H9 (cell line): Measurements from ENCODE around the gene GRB2. TPM values are rescaled to one million over a fixed set of nuclear protein-coding genes. Genes with fewer than 3 reads are reported as not detected.

ENCODE experiments used
- DNase-seq: peaks from one replicate; pipeline ENCODE4 v3.0.0-alpha.2; 2017
- H2AFZ ChIP-seq: one replicate; pipeline ENCODE4 v1.6.1; 2013; ENCODE audit warnings: mild to moderate bottlenecking, low read length, control low read depth, moderate library complexity
- H2AK5ac ChIP-seq: 2 replicates; pipeline ENCODE4 v1.6.1; 2013; ENCODE audit warnings: low read length, control low read depth, mixed read lengths; ENCODE audit not compliant: insufficient read length
- H2BK120ac ChIP-seq: one replicate; pipeline ENCODE4 v1.6.1; 2013; ENCODE audit warnings: low read depth, mild to moderate bottlenecking, low read length, control low read depth, inconsistent platforms; ENCODE audit not compliant: poor library complexity, severe bottlenecking
- H2BK12ac ChIP-seq: 2 replicates; pipeline ENCODE4 v1.6.1; 2013; ENCODE audit warnings: low read length, control low read depth, mixed read lengths, low read depth; ENCODE audit not compliant: insufficient read length
- H2BK15ac ChIP-seq: 2 replicates; pipeline ENCODE4 v1.6.1; 2013; ENCODE audit warnings: low read depth, low read length, control low read depth
- H2BK20ac ChIP-seq: one replicate; pipeline ENCODE4 v1.6.1; 2013; ENCODE audit warnings: low read depth, mild to moderate bottlenecking, low read length, control low read depth, inconsistent platforms; ENCODE audit not compliant: poor library complexity, severe bottlenecking
- H2BK5ac ChIP-seq: 2 replicates; pipeline ENCODE4 v1.6.1; 2013; ENCODE audit warnings: low read length, control low read depth, mixed read lengths; ENCODE audit not compliant: insufficient read length
- H3K14ac ChIP-seq: 2 replicates; pipeline ENCODE4 v1.6.1; 2013; ENCODE audit warnings: low read length, control low read depth; ENCODE audit not compliant: insufficient read depth
- H3K18ac ChIP-seq: 2 replicates; pipeline ENCODE4 v1.6.1; 2013; ENCODE audit warnings: low read depth, mild to moderate bottlenecking, mixed read lengths, low read length, control low read depth; ENCODE audit not compliant: insufficient read length
- H3K23ac ChIP-seq: 2 replicates; pipeline ENCODE4 v1.6.1; 2013; ENCODE audit warnings: low read length, control low read depth, mixed read lengths, low read depth; ENCODE audit not compliant: insufficient read length
- H3K23me2 ChIP-seq: 2 replicates; pipeline ENCODE4 v1.6.1; 2013; ENCODE audit warnings: low read depth, mild to moderate bottlenecking, mixed read lengths, low read length, control low read depth; ENCODE audit not compliant: insufficient read length, poor library complexity, severe bottlenecking
- H3K27ac ChIP-seq: 2 replicates; pipeline ENCODE4 v1.5.1; 2013; ENCODE audit warnings: low read length, control low read depth, mixed read lengths, low read depth; ENCODE audit not compliant: insufficient read length
- H3K27me3 ChIP-seq: 2 replicates; pipeline ENCODE4 v1.6.1; 2013; ENCODE audit warnings: low read length, control low read depth, inconsistent platforms; ENCODE audit not compliant: insufficient read depth
- H3K4ac ChIP-seq: 2 replicates; pipeline ENCODE4 v1.6.1; 2013; ENCODE audit warnings: low read depth, mild to moderate bottlenecking, control low read depth, inconsistent platforms, low read length, moderate library complexity
- H3K4me1 ChIP-seq: 2 replicates; pipeline ENCODE4 v1.6.1; 2013; ENCODE audit warnings: low read length, control low read depth, inconsistent platforms; ENCODE audit not compliant: insufficient read depth
- H3K4me2 ChIP-seq: 2 replicates; pipeline ENCODE4 v1.6.1; 2013; ENCODE audit warnings: low read length, control low read depth, mixed read lengths; ENCODE audit not compliant: insufficient read length, insufficient read depth
- H3K56ac ChIP-seq: 2 replicates; pipeline ENCODE4 v1.6.1; 2013; ENCODE audit warnings: low read depth, mild to moderate bottlenecking, mixed read lengths, low read length, control low read depth; ENCODE audit not compliant: insufficient read length
- H3K79me1 ChIP-seq: 2 replicates; pipeline ENCODE4 v1.6.1; 2013; ENCODE audit warnings: low read depth, mild to moderate bottlenecking, moderate library complexity, low read length, control low read depth, inconsistent platforms; ENCODE audit not compliant: insufficient read depth, poor library complexity, severe bottlenecking
- H3K79me2 ChIP-seq: 2 replicates; pipeline ENCODE4 v1.6.1; 2013; ENCODE audit warnings: low read length, control low read depth, inconsistent platforms; ENCODE audit not compliant: insufficient read depth
- H3K9ac ChIP-seq: 2 replicates; pipeline ENCODE4 v1.6.1; 2013; ENCODE audit warnings: low read length, control low read depth, mixed read lengths; ENCODE audit not compliant: insufficient read length; ENCODE audit errors: extremely low read depth
- H3K9me3 ChIP-seq: one replicate; pipeline ENCODE4 v1.6.1; 2013; ENCODE audit warnings: low read depth, low read length, inconsistent platforms; ENCODE audit not compliant: control insufficient read depth
- H3T11ph ChIP-seq: one replicate; pipeline ENCODE4 v1.6.1; 2013; ENCODE audit warnings: mild to moderate bottlenecking, low read length, control low read depth, inconsistent platforms
- H4K20me1 ChIP-seq: one replicate; pipeline ENCODE4 v1.6.1; 2013; ENCODE audit not compliant: control insufficient read depth, insufficient read length, insufficient read depth
- H4K5ac ChIP-seq: 2 replicates; pipeline ENCODE4 v1.6.1; 2013; ENCODE audit warnings: low read depth, mild to moderate bottlenecking, mixed read lengths, low read length, control low read depth; ENCODE audit not compliant: insufficient read length
- H4K8ac ChIP-seq: replicated peaks from 2 replicates; pipeline ENCODE4 v1.6.1; 2013; ENCODE audit warnings: low read length, control low read depth, mixed read lengths, low read depth; ENCODE audit not compliant: insufficient read length
- H4K91ac ChIP-seq: 2 replicates; pipeline ENCODE4 v1.6.1; 2013; ENCODE audit warnings: low read depth, mild to moderate bottlenecking, moderate library complexity, mixed read lengths, low read length, control low read depth; ENCODE audit not compliant: insufficient read length
- H3K27ac Mint-ChIP-seq, 3 experiments: 2 replicates in 2 of 3; 3 replicates in 1 of 3; pipeline ENCODE4 v1.8.0; 2020 to 2021; ENCODE audit warnings: mixed read lengths in 3 of 3, mild to moderate bottlenecking in 1 of 3, moderate library complexity in 1 of 3
- H3K27me3 Mint-ChIP-seq: 2 replicates; pipeline ENCODE4 v1.8.0; 2021; ENCODE audit warnings: low read depth, mild to moderate bottlenecking, moderate library complexity, mixed read lengths
- H3K36me3 Mint-ChIP-seq, 3 experiments: 2 replicates in 2 of 3; 3 replicates in 1 of 3; pipeline ENCODE4 v1.8.0; 2020 to 2021; ENCODE audit warnings: low read depth in 3 of 3, mixed read lengths in 3 of 3; ENCODE audit not compliant: insufficient read depth in 1 of 3
- H3K4me1 Mint-ChIP-seq, 2 experiments: 2 replicates each; pipeline ENCODE4 v1.8.0; 2020; ENCODE audit warnings: mixed read lengths in 2 of 2
- H3K4me3 Mint-ChIP-seq, 2 experiments: 2 replicates in 1 of 2; 3 replicates in 1 of 2; pipeline ENCODE4 v1.8.0; 2020 to 2021; ENCODE audit warnings: mild to moderate bottlenecking in 2 of 2, mixed read lengths in 2 of 2, moderate library complexity in 1 of 2
- H3K9me3 Mint-ChIP-seq, 2 experiments: 2 replicates in 1 of 2; 3 replicates in 1 of 2; pipeline ENCODE4 v1.8.0; 2020; ENCODE audit warnings: mild to moderate bottlenecking in 2 of 2, mixed read lengths in 2 of 2, moderate library complexity in 1 of 2
- WGBS: extraction: QIAGEN DNeasy Blood & Tissue Kit; methylation state at CpG from one replicate; pipeline ENCODE4 v1.1.7; 2013; ENCODE audit warnings: missing lambda C conversion rate, low lambda C conversion rate, mixed read lengths; ENCODE audit not compliant: insufficient read length; ENCODE audit errors: extremely low coverage; 5-methylcytosine and 5-hydroxymethylcytosine counted together
- total RNA-seq: library from RNA; stranded (reverse); gene quantifications from 2 replicates; pipeline ENCODE4 v1.2.1, GENCODE V29; 2021
- TF ChIP-seq, protein P1 (sequence below): fragments of 200-600 bp; sonication (generic); conservative IDR thresholded peaks from 3 replicates; pipeline ENCODE4 v1.8.0; 2021; ENCODE audit warnings: antibody characterized with exemption, mild to moderate bottlenecking

Gene GRB2
- total RNA-seq, 1 experiment from 2014 or later, result 91.7 TPM

DNA sequence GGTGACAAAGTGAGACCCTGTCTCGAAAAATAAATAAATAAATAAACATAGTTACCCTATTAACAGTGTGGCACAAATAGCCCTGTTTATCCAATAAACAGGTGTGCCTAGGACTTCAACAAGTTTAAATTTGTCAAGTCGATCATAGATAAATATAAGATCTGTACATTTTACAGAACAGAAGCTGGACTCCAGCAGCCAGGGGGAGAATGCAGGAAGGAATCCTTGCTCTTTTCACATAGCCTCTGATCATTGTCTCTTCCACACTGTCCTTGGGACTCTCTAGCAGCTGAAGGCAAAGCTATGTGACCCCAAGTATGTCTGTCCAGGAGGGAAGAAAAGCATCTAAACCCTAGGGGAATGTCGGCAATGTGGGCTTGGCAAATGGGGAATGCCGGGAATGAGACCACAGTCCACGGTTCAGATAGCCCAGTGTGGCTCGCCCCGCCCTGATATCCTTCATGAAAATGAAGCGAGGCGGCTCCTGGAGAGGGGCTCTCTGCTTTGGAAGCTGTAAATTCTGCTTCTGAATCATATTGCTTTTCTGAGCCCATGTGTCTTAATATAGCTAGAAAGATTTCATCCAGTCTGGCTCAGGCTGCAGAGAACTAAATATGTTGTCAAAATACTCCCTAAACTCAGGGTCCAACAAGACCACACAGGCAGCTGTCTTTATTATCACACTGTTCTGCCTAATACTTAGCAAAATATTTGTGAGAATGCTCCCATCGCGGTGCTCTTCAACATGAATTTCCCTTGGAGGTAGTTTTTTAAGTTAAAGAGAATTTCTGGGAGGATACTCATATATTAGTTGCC lies 24.9 kb upstream of the GRB2 start:
- Mint-ChIP-seq H3K4me3 (no peak overlapping the region), H3K27ac (no peak overlapping the region; a peak in 1 of 7 replicates), H3K9me3 (peaks cover 2 to 4% of the 10 kb centered on the region in 2 experiments; a peak in 2 of 5 replicates), H3K27me3 (no peaks in the 10 kb centered on the region; the same call in 1 of the 2 replicates), H3K4me1 (peaks cover 8 to 12% of the 10 kb centered on the region in 2 experiments), H3K36me3 (no peaks in the 10 kb centered on the region)
- Histone ChIP-seq H3K9me3 (no peaks in the 10 kb centered on the region), H4K8ac (no peak overlapping the region), H2AK5ac (no peak overlapping the region), H2BK5ac (no peak overlapping the region), H3K56ac (no peak overlapping the region), H3K9ac (no peak overlapping the region), H2BK15ac (no peak overlapping the region), H4K91ac (no peak overlapping the region), H3K18ac (no peak overlapping the region), H3T11ph (no peak overlapping the region), H3K27ac (peak overlapping the region; percentile 5), H3K14ac (no peak overlapping the region), H2AFZ (peak overlapping the region; percentile 79), H3K4me2 (no peak overlapping the region), H4K5ac (no peak overlapping the region), H4K20me1 (no peaks in the 10 kb centered on the region), H2BK120ac (no peak overlapping the region), H3K79me2 (no peaks in the 10 kb centered on the region), H2BK12ac (no peak overlapping the region), H3K4ac (no peak overlapping the region), H2BK20ac (no peak overlapping the region), H3K79me1 (no peaks in the 10 kb centered on the region), H3K23ac (no peak overlapping the region), H3K27me3 (no peaks in the 10 kb centered on the region), H3K4me1 (no peaks in the 10 kb centered on the region; the same call in 1 of the 2 replicates), H3K23me2 (no peaks in the 10 kb centered on the region)
- TF ChIP-seq, protein P1, sequence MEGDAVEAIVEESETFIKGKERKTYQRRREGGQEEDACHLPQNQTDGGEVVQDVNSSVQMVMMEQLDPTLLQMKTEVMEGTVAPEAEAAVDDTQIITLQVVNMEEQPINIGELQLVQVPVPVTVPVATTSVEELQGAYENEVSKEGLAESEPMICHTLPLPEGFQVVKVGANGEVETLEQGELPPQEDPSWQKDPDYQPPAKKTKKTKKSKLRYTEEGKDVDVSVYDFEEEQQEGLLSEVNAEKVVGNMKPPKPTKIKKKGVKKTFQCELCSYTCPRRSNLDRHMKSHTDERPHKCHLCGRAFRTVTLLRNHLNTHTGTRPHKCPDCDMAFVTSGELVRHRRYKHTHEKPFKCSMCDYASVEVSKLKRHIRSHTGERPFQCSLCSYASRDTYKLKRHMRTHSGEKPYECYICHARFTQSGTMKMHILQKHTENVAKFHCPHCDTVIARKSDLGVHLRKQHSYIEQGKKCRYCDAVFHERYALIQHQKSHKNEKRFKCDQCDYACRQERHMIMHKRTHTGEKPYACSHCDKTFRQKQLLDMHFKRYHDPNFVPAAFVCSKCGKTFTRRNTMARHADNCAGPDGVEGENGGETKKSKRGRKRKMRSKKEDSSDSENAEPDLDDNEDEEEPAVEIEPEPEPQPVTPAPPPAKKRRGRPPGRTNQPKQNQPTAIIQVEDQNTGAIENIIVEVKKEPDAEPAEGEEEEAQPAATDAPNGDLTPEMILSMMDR, result no peak
- peak; percentile 77 for DNase-seq
- no CpG with 5 or more reads among the region's 11 CpGs for WGBS
